ENCODE results near the gene MANBA. TPM values are rescaled to one million over a fixed set of nuclear protein-coding genes. Genes with fewer than 3 reads are reported as not detected.

The MANBA gene
- total RNA-seq, 1 experiment from 2014 or later = 14.5 TPM

DNA sequence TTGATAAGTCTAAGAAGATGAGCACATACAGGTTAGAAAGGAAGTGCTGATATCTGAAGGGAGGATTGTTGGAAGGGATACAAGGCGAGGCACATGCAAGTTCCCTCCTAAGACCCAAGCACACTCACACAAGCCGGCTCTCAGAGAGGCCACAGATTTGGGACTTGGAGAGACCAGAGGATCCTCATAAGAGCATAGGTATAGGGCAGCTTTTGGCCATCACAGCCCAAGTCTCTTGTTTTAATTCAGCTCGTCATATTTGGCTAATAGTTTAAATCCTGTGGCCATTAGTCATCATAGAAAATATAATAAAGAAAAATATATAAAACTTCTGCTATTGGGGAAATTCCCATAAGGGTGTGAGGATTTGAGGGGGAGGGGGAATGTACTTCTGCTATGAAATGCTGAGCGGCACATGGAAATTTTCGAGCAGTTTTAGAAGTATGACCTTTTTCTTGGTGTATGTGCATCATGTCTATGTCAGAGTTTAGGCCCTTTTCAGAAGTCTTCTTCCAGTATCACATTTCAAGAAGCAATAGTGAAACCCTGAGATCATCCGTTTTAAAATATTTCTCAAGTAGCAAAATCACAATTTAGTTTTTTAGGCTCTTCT is 161.9 kb downstream of the MANBA start:
- POLR2A ChIA-PET = no interaction called here
- intact Hi-C loops (cut with micrococcal nuclease; ENCODE audit: unreplicated experiment) = no loop called here
- Histone ChIP-seq H3K27ac (ENCODE audit: low read length) (no peak overlapping the region), H3K4me3 (ENCODE audit: low read depth in 2 of 2, low read length in 2 of 2) (no peak overlapping the region), H3K36me3 (ENCODE audit: control insufficient read depth, insufficient read depth, low read length) (peaks cover 8% of the 10 kb centered on the region; the same call in 1 of the 2 replicates), H3K27me3 (ENCODE audit: control insufficient read depth, insufficient read depth, low read length) (no peaks in the 10 kb centered on the region), H3K9me3 (ENCODE audit: control insufficient read depth, insufficient read depth, low read depth, low read length) (no peaks in the 10 kb centered on the region), H3K4me1 (ENCODE audit: control insufficient read depth, insufficient read depth, low read length) (no peaks in the 10 kb centered on the region)
- CTCF ChIA-PET = no interaction called here
- TF ChIP-seq TCF7L2 (IDR thresholded peaks at IDR 0.05; ENCODE audit: low read depth, low read length) (no peak), POLR2AphosphoS5 (IDR thresholded peaks at IDR 0.05; ENCODE audit: low read depth, low read length) (no peak), SIN3A (IDR thresholded peaks at IDR 0.05; ENCODE audit: borderline replicate concordance, insufficient read depth, low read depth, low read length) (no peak)
- TF ChIP-seq, protein P1, sequence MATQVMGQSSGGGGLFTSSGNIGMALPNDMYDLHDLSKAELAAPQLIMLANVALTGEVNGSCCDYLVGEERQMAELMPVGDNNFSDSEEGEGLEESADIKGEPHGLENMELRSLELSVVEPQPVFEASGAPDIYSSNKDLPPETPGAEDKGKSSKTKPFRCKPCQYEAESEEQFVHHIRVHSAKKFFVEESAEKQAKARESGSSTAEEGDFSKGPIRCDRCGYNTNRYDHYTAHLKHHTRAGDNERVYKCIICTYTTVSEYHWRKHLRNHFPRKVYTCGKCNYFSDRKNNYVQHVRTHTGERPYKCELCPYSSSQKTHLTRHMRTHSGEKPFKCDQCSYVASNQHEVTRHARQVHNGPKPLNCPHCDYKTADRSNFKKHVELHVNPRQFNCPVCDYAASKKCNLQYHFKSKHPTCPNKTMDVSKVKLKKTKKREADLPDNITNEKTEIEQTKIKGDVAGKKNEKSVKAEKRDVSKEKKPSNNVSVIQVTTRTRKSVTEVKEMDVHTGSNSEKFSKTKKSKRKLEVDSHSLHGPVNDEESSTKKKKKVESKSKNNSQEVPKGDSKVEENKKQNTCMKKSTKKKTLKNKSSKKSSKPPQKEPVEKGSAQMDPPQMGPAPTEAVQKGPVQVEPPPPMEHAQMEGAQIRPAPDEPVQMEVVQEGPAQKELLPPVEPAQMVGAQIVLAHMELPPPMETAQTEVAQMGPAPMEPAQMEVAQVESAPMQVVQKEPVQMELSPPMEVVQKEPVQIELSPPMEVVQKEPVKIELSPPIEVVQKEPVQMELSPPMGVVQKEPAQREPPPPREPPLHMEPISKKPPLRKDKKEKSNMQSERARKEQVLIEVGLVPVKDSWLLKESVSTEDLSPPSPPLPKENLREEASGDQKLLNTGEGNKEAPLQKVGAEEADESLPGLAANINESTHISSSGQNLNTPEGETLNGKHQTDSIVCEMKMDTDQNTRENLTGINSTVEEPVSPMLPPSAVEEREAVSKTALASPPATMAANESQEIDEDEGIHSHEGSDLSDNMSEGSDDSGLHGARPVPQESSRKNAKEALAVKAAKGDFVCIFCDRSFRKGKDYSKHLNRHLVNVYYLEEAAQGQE (IDR thresholded peaks at IDR 0.05; ENCODE audit: insufficient read depth in 1 of 2, low read depth in 2 of 2, low read length in 1 of 2) = no peak
- TF ChIP-seq, protein P2, sequence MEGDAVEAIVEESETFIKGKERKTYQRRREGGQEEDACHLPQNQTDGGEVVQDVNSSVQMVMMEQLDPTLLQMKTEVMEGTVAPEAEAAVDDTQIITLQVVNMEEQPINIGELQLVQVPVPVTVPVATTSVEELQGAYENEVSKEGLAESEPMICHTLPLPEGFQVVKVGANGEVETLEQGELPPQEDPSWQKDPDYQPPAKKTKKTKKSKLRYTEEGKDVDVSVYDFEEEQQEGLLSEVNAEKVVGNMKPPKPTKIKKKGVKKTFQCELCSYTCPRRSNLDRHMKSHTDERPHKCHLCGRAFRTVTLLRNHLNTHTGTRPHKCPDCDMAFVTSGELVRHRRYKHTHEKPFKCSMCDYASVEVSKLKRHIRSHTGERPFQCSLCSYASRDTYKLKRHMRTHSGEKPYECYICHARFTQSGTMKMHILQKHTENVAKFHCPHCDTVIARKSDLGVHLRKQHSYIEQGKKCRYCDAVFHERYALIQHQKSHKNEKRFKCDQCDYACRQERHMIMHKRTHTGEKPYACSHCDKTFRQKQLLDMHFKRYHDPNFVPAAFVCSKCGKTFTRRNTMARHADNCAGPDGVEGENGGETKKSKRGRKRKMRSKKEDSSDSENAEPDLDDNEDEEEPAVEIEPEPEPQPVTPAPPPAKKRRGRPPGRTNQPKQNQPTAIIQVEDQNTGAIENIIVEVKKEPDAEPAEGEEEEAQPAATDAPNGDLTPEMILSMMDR (IDR thresholded peaks at IDR 0.05) = no peak
- in situ Hi-C loops (cut with HindIII; ENCODE audit: low pct_unique_long_range_greater_than_20kb, low sequenced_read_pairs) = no loop called here
- BruUV-seq (replicated peaks) = no TSS peak
- ATAC-seq (no peak), DNase-seq (ENCODE audit: low read depth, low spot score) (no peak)

DNA sequence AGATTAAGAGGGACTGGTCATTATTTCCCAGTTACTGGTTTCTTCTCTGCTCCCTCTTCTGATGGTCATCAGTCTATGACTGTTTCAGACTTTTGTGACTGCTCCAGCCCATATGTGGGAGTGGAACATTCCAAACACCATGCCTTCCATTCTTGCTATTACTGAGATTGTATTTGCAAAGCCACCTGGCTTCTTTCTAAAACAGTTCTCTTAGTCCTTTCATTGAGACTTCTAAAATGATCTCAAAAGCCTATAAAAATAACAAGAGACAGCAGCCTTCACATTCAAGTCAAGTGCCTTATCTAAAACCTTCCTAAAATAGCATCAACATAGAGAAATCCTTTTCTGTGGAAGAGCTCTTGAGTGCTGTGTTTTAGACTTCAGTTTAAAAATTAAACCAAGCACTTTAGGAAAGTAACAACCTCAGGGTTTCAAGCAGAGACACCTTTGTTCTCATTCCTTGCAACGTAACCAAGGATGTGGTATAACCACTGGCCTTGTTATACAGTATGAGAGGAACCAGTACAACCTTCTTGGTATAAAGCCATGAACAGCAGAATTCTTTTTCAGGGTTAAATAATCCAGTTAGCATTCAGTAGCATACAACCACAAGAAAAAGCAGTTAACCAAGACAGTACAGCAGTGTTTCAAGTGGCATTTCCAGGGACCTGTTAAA is 162.5 kb downstream of the MANBA start:
- Histone ChIP-seq H3K27me3 (ENCODE audit: control insufficient read depth, insufficient read depth, low read length) (no peaks in the 10 kb centered on the region), H3K9me3 (ENCODE audit: control insufficient read depth, insufficient read depth, low read depth, low read length) (no peaks in the 10 kb centered on the region), H3K4me1 (ENCODE audit: control insufficient read depth, insufficient read depth, low read length) (no peaks in the 10 kb centered on the region), H3K36me3 (ENCODE audit: control insufficient read depth, insufficient read depth, low read length) (peaks cover 8% of the 10 kb centered on the region; the same call in 1 of the 2 replicates), H3K4me3 (ENCODE audit: low read depth in 2 of 2, low read length in 2 of 2) (no peak overlapping the region), H3K27ac (ENCODE audit: low read length) (no peak overlapping the region)
- TF ChIP-seq SIN3A (IDR thresholded peaks at IDR 0.05; ENCODE audit: borderline replicate concordance, insufficient read depth, low read depth, low read length) (no peak), TCF7L2 (IDR thresholded peaks at IDR 0.05; ENCODE audit: low read depth, low read length) (no peak), POLR2AphosphoS5 (IDR thresholded peaks at IDR 0.05; ENCODE audit: low read depth, low read length) (no peak)
- TF ChIP-seq, protein P1 (IDR thresholded peaks at IDR 0.05; ENCODE audit: insufficient read depth in 1 of 2, low read depth in 2 of 2, low read length in 1 of 2) = no peak
- TF ChIP-seq, protein P2 (IDR thresholded peaks at IDR 0.05) = no peak
- DNase-seq (ENCODE audit: low read depth, low spot score) (no peak), ATAC-seq (no peak)
- in situ Hi-C loops (cut with HindIII; ENCODE audit: low pct_unique_long_range_greater_than_20kb, low sequenced_read_pairs) (no loop called here), intact Hi-C loops (cut with micrococcal nuclease; ENCODE audit: unreplicated experiment) (no loop called here)
- ChIA-PET CTCF (no interaction called here), POLR2A (no interaction called here)
- BruUV-seq (replicated peaks) = no TSS peak
